Liver (tissue), 9 donors: Measurements from ENCODE around the gene ADCK1. TPM values are rescaled to one million over a fixed set of nuclear protein-coding genes. Genes with fewer than 3 reads are reported as not detected.
"Not testable (repeated sequence)": the region's sequence is repeated elsewhere in the genome, so short reads cannot be mapped to it uniquely, and the experiment has no call there.

Experiments used
- DNase-seq: peaks from one replicate; pipeline ENCODE4 v3.0.0-alpha.2; 2017; ENCODE audit warnings: low spot score
- H3K27ac ChIP-seq, 2 donors: one replicate each; pipeline ENCODE4 v1.7.0; 2013; ENCODE audit warnings: inconsistent platforms in 2 of 2, low read length in 2 of 2, control low read depth in 1 of 2, low read depth in 1 of 2, mild to moderate bottlenecking in 1 of 2
- H3K27me3 ChIP-seq, 4 donors: one replicate each; pipeline versions ENCODE4 v1.6.1 to v1.7.0; 2013; ENCODE audit warnings: low read length in 3 of 4, inconsistent platforms in 1 of 4, mild to moderate bottlenecking in 1 of 4, moderate library complexity in 1 of 4; ENCODE audit not compliant: control insufficient read depth in 4 of 4, insufficient read depth in 4 of 4
- H3K36me3 ChIP-seq, 4 donors: one replicate each; pipeline versions ENCODE4 v1.6.1 to v1.7.0; 2013; ENCODE audit warnings: low read length in 3 of 4, mild to moderate bottlenecking in 3 of 4, low read depth in 1 of 4, moderate library complexity in 1 of 4; ENCODE audit not compliant: control insufficient read depth in 4 of 4, insufficient read depth in 3 of 4
- H3K4me1 ChIP-seq, 4 donors: one replicate each; pipeline versions ENCODE4 v1.6.1 to v1.7.0; 2013; ENCODE audit warnings: low read length in 3 of 4, mild to moderate bottlenecking in 3 of 4, moderate library complexity in 1 of 4; ENCODE audit not compliant: control insufficient read depth in 4 of 4, insufficient read depth in 4 of 4
- H3K4me3 ChIP-seq, 3 donors: one replicate each; pipeline versions ENCODE4 v1.6.1 to v1.7.0; 2013; ENCODE audit warnings: low read length in 3 of 3, control low read depth in 1 of 3, low read depth in 1 of 3, mild to moderate bottlenecking in 1 of 3
- H3K9ac ChIP-seq, 2 donors: one replicate each; pipeline ENCODE4 v1.7.0; 2013; ENCODE audit warnings: low read length in 2 of 2, mild to moderate bottlenecking in 2 of 2, moderate library complexity in 2 of 2, control low read depth in 1 of 2, low read depth in 1 of 2
- H3K9me3 ChIP-seq, 4 donors: one replicate each; pipeline versions ENCODE4 v1.6.1 to v1.7.0; 2013; ENCODE audit warnings: low read length in 3 of 4; ENCODE audit not compliant: control insufficient read depth in 4 of 4
- CTCF ChIP-seq: fragments of 150-350 bp; IDR thresholded peaks from 2 replicates; pipeline ENCODE4 v1.5.1; 2017; ENCODE audit warnings: improper control_type of control experiment, low read depth, low read length; ENCODE audit not compliant: missing input control
- EGR1 ChIP-seq, 2 donors: IDR thresholded peaks; 2 replicates each; pipeline ENCODE4 v1.6.1; 2016 to 2018; ENCODE audit warnings: antibody characterized with exemption in 2 of 2, low read depth in 2 of 2
- FOXA1 ChIP-seq: IDR thresholded peaks from 2 replicates; pipeline ENCODE4 v1.6.1; 2016; ENCODE audit warnings: antibody characterized with exemption
- FOXA2 ChIP-seq: IDR thresholded peaks from 2 replicates; pipeline ENCODE4 v1.6.1; 2016; ENCODE audit warnings: antibody characterized with exemption
- GABPA ChIP-seq, 2 donors: IDR thresholded peaks in 1 of 2; conservative IDR thresholded peaks in 1 of 2; 2 replicates each; pipeline ENCODE4 v1.6.1; 2016; ENCODE audit warnings: antibody characterized with exemption in 2 of 2, mild to moderate bottlenecking in 1 of 2, moderate library complexity in 1 of 2
- HNF4A ChIP-seq, 2 donors: conservative IDR thresholded peaks; 2 replicates each; pipeline ENCODE4 v1.6.1; 2016; ENCODE audit warnings: antibody characterized with exemption in 2 of 2, mild to moderate bottlenecking in 2 of 2
- HNF4G ChIP-seq: IDR thresholded peaks from 2 replicates; pipeline ENCODE4 v1.6.1; 2016; ENCODE audit warnings: antibody characterized with exemption
- MAX ChIP-seq: IDR thresholded peaks from 2 replicates; pipeline ENCODE4 v1.6.1; 2016; ENCODE audit warnings: antibody characterized with exemption
- NR2F2 ChIP-seq: IDR thresholded peaks from 2 replicates; pipeline ENCODE4 v1.6.1; 2016; ENCODE audit warnings: antibody characterized with exemption
- REST ChIP-seq: IDR thresholded peaks from 2 replicates; pipeline ENCODE4 v1.6.1; 2016; ENCODE audit warnings: antibody characterized with exemption, mild to moderate bottlenecking
- RXRA ChIP-seq, 2 donors: IDR thresholded peaks; 2 replicates each; pipeline ENCODE4 v1.6.1; 2017 to 2018; ENCODE audit warnings: antibody characterized with exemption in 2 of 2, mild to moderate bottlenecking in 1 of 2
- TAF1 ChIP-seq: conservative IDR thresholded peaks from 2 replicates; pipeline ENCODE4 v1.6.1; 2016; ENCODE audit warnings: antibody characterized with exemption, mild to moderate bottlenecking
- YY1 ChIP-seq: IDR thresholded peaks from 2 replicates; pipeline ENCODE4 v1.6.1; 2016; ENCODE audit warnings: antibody characterized with exemption, mild to moderate bottlenecking
- whole genome bisulfite sequencing: extraction: QIAGEN DNeasy Blood & Tissue Kit; methylation state at CpG from one replicate; pipeline ENCODE4 v1.1.7; 2013; 5-methylcytosine and 5-hydroxymethylcytosine counted together
- polyA plus RNA-seq, 2 donors: library from polyadenylated mRNA; stranded (reverse) in 1 of 2; unstranded in 1 of 2; fragments of 200-250 nt in 1 of 2; fragments of >200 nt in 1 of 2; fragmentation: Nextera tagmentation in 1 of 2; extraction: Ambion mirVana in 1 of 2; gene quantifications; one replicate each; pipeline versions ENCODE4 v1.2.1 to v1.2.3, GENCODE V29; 2013 to 2015
- total RNA-seq, 2 donors: library from RNA; depleted of rRNA; stranded (reverse); fragments of >200 nt; gene quantifications; one replicate each; pipeline ENCODE4 v1.2.3, GENCODE V29; 2014
- donor health status: healthy.
- donor health status: healthy.
- donor health status: healthy.
- donor health status: healthy.
- donor health status: healthy.

ADCK1 gene
- total and polyA plus RNA-seq, 4 donors = 4.0 to 4.9 (median 4.4) TPM

- no peak for TF ChIP-seq REST
- TF ChIP-seq HNF4G = no peak
- TF ChIP-seq GABPA (IDR thresholded peaks at IDR 0.05 in 1 of 2, conservative IDR thresholded peaks at IDR 0.05 in 1 of 2) = no peak
- no peak for TF ChIP-seq RXRA (IDR thresholded peaks at IDR 0.05)
- TF ChIP-seq NR2F2 = no peak
Observed at GRCh38 chr14:77912754-77913556, 113.0 kb downstream of the ADCK1 start (continued).

- no peaks in the 10 kb centered on the region for H3K4me1 ChIP-seq
- TF ChIP-seq TAF1 (no peak), GABPA (IDR thresholded peaks at IDR 0.05 in 1 of 2, conservative IDR thresholded peaks at IDR 0.05 in 1 of 2) (no peak), HNF4A (conservative IDR thresholded peaks at IDR 0.05) (no peak)
- H3K4me3 ChIP-seq = no peak overlapping the region
- H3K27me3 ChIP-seq = no peaks in the 10 kb centered on the region
- no peaks in the 10 kb centered on the region for H3K36me3 ChIP-seq
- no peak for DNase-seq
- no peak overlapping the region for H3K27ac ChIP-seq
- no peak overlapping the region for H3K9ac ChIP-seq
- H3K9me3 ChIP-seq = no peaks in the 10 kb centered on the region
- WGBS = 92% methylated on average over 4 of the region's 4 CpGs
Observed at GRCh38 chr14:77914073-77914721, 114.3 kb downstream of the ADCK1 start.

- H3K9ac ChIP-seq, H3K36me3 ChIP-seq, H3K4me1 ChIP-seq, DNase-seq, H3K4me3 ChIP-seq, H3K9me3 ChIP-seq, H3K27ac ChIP-seq, H3K27me3 ChIP-seq: not testable (repeated sequence)
- 92% methylated on average over 2 of the region's 2 CpGs for WGBS
Observed at GRCh38 chr14:77915390-77915789, 115.5 kb downstream of the ADCK1 start.

GRCh38 chr14:77917491-77918201, 117.7 kb downstream of the ADCK1 start:
- Histone ChIP-seq H3K4me1 (no peaks in the 10 kb centered on the region), H3K27me3 (no peaks in the 10 kb centered on the region), H3K36me3 (no peaks in the 10 kb centered on the region), H3K9ac (no peak overlapping the region), H3K4me3 (no peak overlapping the region), H3K27ac (no peak overlapping the region), H3K9me3 (no peaks in the 10 kb centered on the region)
- 92% methylated on average over 7 of the region's 7 CpGs for WGBS
- no peak for DNase-seq
- TF ChIP-seq CTCF (no peak), TAF1 (no peak), REST (no peak), YY1 (no peak), FOXA1 (no peak), RXRA (IDR thresholded peaks at IDR 0.05) (no peak), HNF4G (no peak), MAX (no peak), FOXA2 (no peak), NR2F2 (no peak), EGR1 (IDR thresholded peaks at IDR 0.05; ENCODE audit: low read depth in 2 of 2) (no peak)
